Measurements from ENCODE around the gene AP5B1. TPM values are rescaled to one million over a fixed set of nuclear protein-coding genes. Genes with fewer than 3 reads are reported as not detected.

Gene AP5B1
- total and polyA plus RNA-seq, 2 of the 8 experiments (the other 6 are each of a cell fraction or from before 2014, with no cell fraction given), result 7.6 to 10.0 TPM

- TF ChIP-seq SP1 (IDR thresholded peaks at IDR 0.05; ENCODE audit: low read depth, low read length), result no peak
- no peak for TF ChIP-seq GABPA (IDR thresholded peaks at IDR 0.05; ENCODE audit: borderline replicate concordance, insufficient read depth, low read length)
- no peak for TF ChIP-seq CBX8 (IDR thresholded peaks at IDR 0.05; ENCODE audit: borderline replicate concordance, low read depth, low read length)
- no peak; the same call in 1 of the 2 replicates for TF ChIP-seq POLR2AphosphoS5 (IDR thresholded peaks at IDR 0.05; ENCODE audit: low read depth, low read length)
- TF ChIP-seq POLR2A (IDR thresholded peaks at IDR 0.05; ENCODE audit: control extremely low read depth in 1 of 2, low read depth in 2 of 2, low read length in 2 of 2), result no peak
- TF ChIP-seq BACH1 (IDR thresholded peaks at IDR 0.05; ENCODE audit: low read length), result no peak
Measured at GRCh38 chr11:65779919-65780769, 632 bp downstream of the AP5B1 start (continued).
